ENCODE results near the gene HARS2. TPM values are rescaled to one million over a fixed set of nuclear protein-coding genes. Genes with fewer than 3 reads are reported as not detected.
"Not testable (repeated sequence)": the region's sequence is repeated elsewhere in the genome, so short reads cannot be mapped to it uniquely, and the experiment has no call there.

The HARS2 gene
- total and polyA plus RNA-seq, 7 experiments from 2014 or later: 23.5 to 59.6 (median 36.2) TPM

DNA sequence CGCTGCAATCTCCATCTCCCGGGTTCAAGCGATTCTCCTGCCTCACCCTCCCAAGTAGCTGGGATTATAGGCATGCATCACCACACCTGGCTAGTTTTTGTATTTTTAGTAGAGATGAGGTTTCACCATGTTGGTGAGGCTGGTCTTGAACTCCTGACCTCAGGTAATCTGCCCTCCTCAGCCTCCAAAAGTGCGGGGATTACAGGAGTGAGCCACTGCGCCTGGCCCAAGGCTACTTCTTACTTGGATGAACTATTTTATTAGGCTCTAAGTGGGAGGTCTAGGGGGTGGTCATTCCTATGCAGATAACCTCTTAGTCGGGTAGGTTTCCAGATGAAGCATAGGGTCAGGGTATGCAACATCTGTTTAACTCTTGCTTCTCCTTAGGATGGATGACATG, 30.9 kb upstream of the HARS2 start:
- ATAC-seq; DNase-seq; H3K27me3 ChIP-seq (ENCODE audit: control insufficient read depth in 2 of 2, insufficient read depth in 2 of 2, low read length in 2 of 2); H3K4me3 Mint-ChIP-seq; intact Hi-C loops (cut with micrococcal nuclease); H3K9me3 ChIP-seq (ENCODE audit: control insufficient read depth in 2 of 3, low read length in 3 of 3); H3K4me3 ChIP-seq (ENCODE audit: low read length); H3K9me3 Mint-ChIP-seq; H3K27me3 Mint-ChIP-seq; H3K4me1 ChIP-seq (ENCODE audit: control insufficient read depth in 2 of 2, insufficient read depth in 2 of 2, low read length in 2 of 2); H3K27ac ChIP-seq (ENCODE audit: low read depth, low read length); CTCF ChIA-PET: not testable (repeated sequence)
- Mint-ChIP-seq H3K4me1 (peaks cover 3 to 18% (median 14%) of the 10 kb centered on the region in 7 donors), H3K27ac (peak overlapping the region in 3 of 9 donors; percentile 27 to 34 (median 29)), H3K36me3 (peaks cover 24 to 53% (median 36%) of the 10 kb centered on the region in 5 donors)
- H3K36me3 ChIP-seq (ENCODE audit: control insufficient read depth in 2 of 3, insufficient read depth in 3 of 3, low read length in 3 of 3): peaks cover 26 to 76% (median 36%) of the 10 kb centered on the region in 3 experiments
- POLR2A ChIA-PET: interaction anchor here (1.5 kb wide), 1 partner anchor 13 kb away, joined by 3 read pairs; the partner anchor contains the start of genes IK and NDUFA2

- no peaks in the 10 kb centered on the region for H3K9me3 ChIP-seq (ENCODE audit: control insufficient read depth in 2 of 3, low read length in 3 of 3)
- peaks cover 0 to 8% of the 10 kb centered on the region in 2 donors for H3K4me1 ChIP-seq (ENCODE audit: control insufficient read depth in 2 of 2, insufficient read depth in 2 of 2, low read length in 2 of 2)
- peak overlapping the region; percentile 97 for H3K27ac ChIP-seq (ENCODE audit: low read depth, low read length)
- peak overlapping the region; percentile 93 to 100 (median 98) for H3K27ac Mint-ChIP-seq
- peaks cover 5 to 61% (median 18%) of the 10 kb centered on the region in 3 experiments for H3K36me3 ChIP-seq (ENCODE audit: control insufficient read depth in 2 of 3, insufficient read depth in 3 of 3, low read length in 3 of 3)
- peaks cover 15 to 48% (median 38%) of the 10 kb centered on the region in 7 donors for H3K4me1 Mint-ChIP-seq
- no peaks in the 10 kb centered on the region for H3K27me3 Mint-ChIP-seq
- H3K36me3 Mint-ChIP-seq: peaks cover 19 to 51% (median 39%) of the 10 kb centered on the region in 5 donors
- DNase-seq (no peak), ATAC-seq (no peak)
- intact Hi-C loops (cut with micrococcal nuclease): loop anchor here (1.0 kb wide), 10 partner anchors 17 to 557 kb away; partner anchors contain the start of genes ANKHD1 (in 2 of the 2), APBB3 (in 2 of the 2), HARS1 (in 2 of the 2) and HARS2 (in 2 of the 2)
- peak overlapping the region; percentile 96 to 100 (median 98) for H3K4me3 Mint-ChIP-seq
- ChIA-PET CTCF (interaction anchor here (0.6 kb wide), 1 partner anchor 47 kb away, joined by 3 read pairs; no protein-coding TSS in a partner anchor), POLR2A (interaction anchor here (0.6 to 5.2 kb wide), 14 partner anchors 12 to 111 kb away, joined by 3 to 41 read pairs (median 5); partner anchors contain the start of genes HARS1, HARS2, IK and NDUFA2)
- peaks cover 0 to 1% (median 0%) of the 10 kb centered on the region in 11 donors for H3K9me3 Mint-ChIP-seq
- peak overlapping the region; percentile 95 for H3K4me3 ChIP-seq (ENCODE audit: low read length)
- H3K27me3 ChIP-seq (ENCODE audit: control insufficient read depth in 2 of 2, insufficient read depth in 2 of 2, low read length in 2 of 2): no peaks in the 10 kb centered on the region
Measured at GRCh38 chr5:140664030-140664358, 27.3 kb upstream of the HARS2 start.

- POLR2A ChIA-PET: interaction anchor here (0.6 to 5.2 kb wide), 19 partner anchors 11 to 117 kb away, joined by 3 to 41 read pairs (median 4); partner anchors contain the start of genes EIF4EBP3, HARS1, HARS2 and IK
- Mint-ChIP-seq H3K36me3 (peaks cover 19 to 51% (median 34%) of the 10 kb centered on the region in 5 donors), H3K9me3 (peaks cover 0 to 1% (median 0%) of the 10 kb centered on the region in 11 donors), H3K4me1 (peaks cover 17 to 48% (median 38%) of the 10 kb centered on the region in 7 donors), H3K27ac (peak within 1 kb of the TSS; percentile 93 to 100 (median 98)), H3K27me3 (no peaks in the 10 kb centered on the region), H3K4me3 (peak within 1 kb of the TSS; percentile 96 to 100 (median 98))
- Histone ChIP-seq H3K36me3 (ENCODE audit: control insufficient read depth in 2 of 3, insufficient read depth in 3 of 3, low read length in 3 of 3) (peaks cover 3 to 61% (median 18%) of the 10 kb centered on the region in 3 experiments), H3K4me3 (ENCODE audit: low read length) (peak within 1 kb of the TSS; percentile 95), H3K4me1 (ENCODE audit: control insufficient read depth in 2 of 2, insufficient read depth in 2 of 2, low read length in 2 of 2) (peaks cover 0 to 8% of the 10 kb centered on the region in 2 donors), H3K9me3 (ENCODE audit: control insufficient read depth in 2 of 3, low read length in 3 of 3) (no peaks in the 10 kb centered on the region), H3K27me3 (ENCODE audit: control insufficient read depth in 2 of 2, insufficient read depth in 2 of 2, low read length in 2 of 2) (no peaks in the 10 kb centered on the region), H3K27ac (ENCODE audit: low read depth, low read length) (peak within 1 kb of the TSS; percentile 97)
- intact Hi-C loops (cut with micrococcal nuclease): loop anchor here (1.0 kb wide), 10 partner anchors 17 to 557 kb away; partner anchors contain the start of genes ANKHD1 (in 2 of the 2), APBB3 (in 2 of the 2), HARS1 (in 2 of the 2) and HARS2 (in 2 of the 2)
- DNase-seq (peak; percentile 91 to 98 (median 94)), ATAC-seq (peak; percentile 97)
- CTCF ChIA-PET: interaction anchor here (0.6 to 1.6 kb wide), 3 partner anchors 17 to 47 kb away, joined by 3 to 4 read pairs (median 3); partner anchors contain the start of genes IK and NDUFA2
Measured at GRCh38 chr5:140664359-140665119, 26.7 kb upstream of the HARS2 start, which contains the start of gene WDR55. Gene WDR55, plus strand, starts transcription at chr5:140664904. Its CDS starts 9 bp downstream, at chr5:140664913.

GRCh38 chr5:140671035-140671434, 20.2 kb upstream of the HARS2 start:
- H3K4me3 Mint-ChIP-seq; H3K27me3 ChIP-seq (ENCODE audit: control insufficient read depth in 2 of 2, insufficient read depth in 2 of 2, low read length in 2 of 2); intact Hi-C loops (cut with micrococcal nuclease); H3K9me3 ChIP-seq (ENCODE audit: control insufficient read depth in 2 of 3, low read length in 3 of 3); DNase-seq; CTCF ChIA-PET; ATAC-seq; H3K27me3 Mint-ChIP-seq; H3K27ac Mint-ChIP-seq; H3K4me3 ChIP-seq (ENCODE audit: low read length); H3K27ac ChIP-seq (ENCODE audit: low read depth, low read length); H3K4me1 ChIP-seq (ENCODE audit: control insufficient read depth in 2 of 2, insufficient read depth in 2 of 2, low read length in 2 of 2); H3K9me3 Mint-ChIP-seq: not testable (repeated sequence)
- peaks cover 4 to 84% (median 12%) of the 10 kb centered on the region in 3 experiments for H3K36me3 ChIP-seq (ENCODE audit: control insufficient read depth in 2 of 3, insufficient read depth in 3 of 3, low read length in 3 of 3)
- POLR2A ChIA-PET: interaction anchor here (1.0 to 1.1 kb wide), 2 partner anchors 23 to 24 kb away, joined by 3 to 4 read pairs; partner anchors contain the start of genes IK and NDUFA2
- Mint-ChIP-seq H3K36me3 (peaks cover 10 to 50% (median 28%) of the 10 kb centered on the region in 5 donors), H3K4me1 (peaks cover 14 to 27% (median 21%) of the 10 kb centered on the region in 7 donors)

DNA sequence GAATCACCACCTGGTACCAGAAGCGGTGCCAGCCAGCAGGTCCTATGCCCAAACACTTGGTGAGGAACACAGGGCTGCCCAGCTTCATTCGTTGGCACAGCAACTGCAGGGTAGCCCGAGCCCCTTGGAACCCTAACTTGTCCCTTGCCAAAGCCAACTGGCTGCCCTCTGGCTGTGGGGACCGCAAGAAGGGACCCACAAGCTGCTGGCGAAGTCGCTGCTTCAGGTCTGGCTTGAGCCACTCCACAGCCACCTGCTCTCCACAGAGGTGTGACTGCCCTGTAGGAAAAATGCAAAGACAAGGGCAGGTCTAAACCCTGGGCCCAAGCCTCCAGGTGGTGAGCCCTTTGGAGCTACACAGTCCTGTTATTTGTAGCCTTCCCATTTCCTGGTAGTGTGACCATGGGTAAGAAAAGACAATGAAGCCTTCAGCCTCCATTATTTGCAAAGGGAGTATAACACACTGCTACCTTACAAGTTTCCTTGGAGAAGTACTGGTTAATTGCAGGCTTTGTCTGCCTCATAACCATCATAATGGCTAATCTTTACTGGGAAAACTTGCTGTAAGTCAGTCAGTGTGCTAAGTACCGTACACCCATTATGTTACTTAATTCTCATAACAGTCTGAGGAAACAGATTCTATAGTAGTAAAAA, 19.7 kb upstream of the HARS2 start:
- no peak overlapping the region for H3K27ac ChIP-seq (ENCODE audit: low read depth, low read length)
- Mint-ChIP-seq H3K4me3 (no peak overlapping the region), H3K9me3 (peaks cover 0 to 2% (median 0%) of the 10 kb centered on the region in 11 donors), H3K4me1 (peaks cover 9 to 22% (median 15%) of the 10 kb centered on the region in 7 donors), H3K36me3 (peaks cover 10 to 54% (median 27%) of the 10 kb centered on the region in 5 donors), H3K27ac (peak overlapping the region in 3 of 9 donors; percentile 12 to 45 (median 35)), H3K27me3 (no peaks in the 10 kb centered on the region)
- CTCF ChIA-PET: no interaction called here
- H3K4me1 ChIP-seq (ENCODE audit: control insufficient read depth in 2 of 2, insufficient read depth in 2 of 2, low read length in 2 of 2): peaks cover 0 to 8% of the 10 kb centered on the region in 2 donors
- no peaks in the 10 kb centered on the region for H3K27me3 ChIP-seq (ENCODE audit: control insufficient read depth in 2 of 2, insufficient read depth in 2 of 2, low read length in 2 of 2)
- ATAC-seq (no peak), DNase-seq (no peak)
- intact Hi-C loops (cut with micrococcal nuclease): no loop called here
- H3K9me3 ChIP-seq (ENCODE audit: control insufficient read depth in 2 of 3, low read length in 3 of 3): no peaks in the 10 kb centered on the region
- peaks cover 10 to 90% (median 17%) of the 10 kb centered on the region in 3 experiments for H3K36me3 ChIP-seq (ENCODE audit: control insufficient read depth in 2 of 3, insufficient read depth in 3 of 3, low read length in 3 of 3)
- H3K4me3 ChIP-seq (ENCODE audit: low read length): no peak overlapping the region
- POLR2A ChIA-PET: interaction anchor here (1.0 to 1.1 kb wide), 2 partner anchors 24 to 25 kb away, joined by 3 to 4 read pairs; partner anchors contain the start of genes IK and NDUFA2

Data from naive thymus-derived CD4-positive, alpha-beta T cell (primary cell).